HFFc6 (cell line): ENCODE measurements around the gene TAS1R2. TPM values are rescaled to one million over a fixed set of nuclear protein-coding genes. Genes with fewer than 3 reads are reported as not detected.

ENCODE experiments used
- DNase-seq: peaks from one replicate; pipeline ENCODE4 v3.0.0-alpha.2; 2018
- H3K27ac Mint-ChIP-seq: 2 replicates; pipeline ENCODE4 v1.8.0; 2020; ENCODE audit warnings: mild to moderate bottlenecking, mixed read lengths
- H3K27me3 Mint-ChIP-seq: 2 replicates; pipeline ENCODE4 v1.8.0; 2021; ENCODE audit warnings: mild to moderate bottlenecking, moderate library complexity, mixed read lengths; ENCODE audit not compliant: insufficient read depth
- H3K36me3 Mint-ChIP-seq: 2 replicates; pipeline ENCODE4 v1.8.0; 2021; ENCODE audit warnings: low read depth, mixed read lengths
- H3K4me1 Mint-ChIP-seq: 2 replicates; pipeline ENCODE4 v1.8.0; 2020; ENCODE audit warnings: low read depth, mixed read lengths
- H3K4me3 Mint-ChIP-seq: 2 replicates; pipeline ENCODE4 v1.8.0; 2020; ENCODE audit warnings: mild to moderate bottlenecking, moderate library complexity, mixed read lengths
- H3K9me3 Mint-ChIP-seq: 2 replicates; pipeline ENCODE4 v1.8.0; 2020; ENCODE audit warnings: mild to moderate bottlenecking, mixed read lengths
- CTCF ChIP-seq: fragments of 200-600 bp; sonication (generic); IDR thresholded peaks from 2 replicates; pipeline ENCODE4 v1.5.0; 2021; ENCODE audit warnings: antibody characterized with exemption, mild to moderate bottlenecking
- total RNA-seq, 6 experiments: library from RNA; stranded (reverse); fragmentation: NEBNext Ultra II Directional; extraction: Animal tissue kit (Norgen Biotek cat#: 25700); gene quantifications; 2 replicates in 1 of 6; 3 replicates in 5 of 6; pipeline ENCODE4 v1.2.3, GENCODE V29; 2021

TAS1R2 gene
- total RNA-seq, 6 experiments from 2014 or later = not detected

DNA sequence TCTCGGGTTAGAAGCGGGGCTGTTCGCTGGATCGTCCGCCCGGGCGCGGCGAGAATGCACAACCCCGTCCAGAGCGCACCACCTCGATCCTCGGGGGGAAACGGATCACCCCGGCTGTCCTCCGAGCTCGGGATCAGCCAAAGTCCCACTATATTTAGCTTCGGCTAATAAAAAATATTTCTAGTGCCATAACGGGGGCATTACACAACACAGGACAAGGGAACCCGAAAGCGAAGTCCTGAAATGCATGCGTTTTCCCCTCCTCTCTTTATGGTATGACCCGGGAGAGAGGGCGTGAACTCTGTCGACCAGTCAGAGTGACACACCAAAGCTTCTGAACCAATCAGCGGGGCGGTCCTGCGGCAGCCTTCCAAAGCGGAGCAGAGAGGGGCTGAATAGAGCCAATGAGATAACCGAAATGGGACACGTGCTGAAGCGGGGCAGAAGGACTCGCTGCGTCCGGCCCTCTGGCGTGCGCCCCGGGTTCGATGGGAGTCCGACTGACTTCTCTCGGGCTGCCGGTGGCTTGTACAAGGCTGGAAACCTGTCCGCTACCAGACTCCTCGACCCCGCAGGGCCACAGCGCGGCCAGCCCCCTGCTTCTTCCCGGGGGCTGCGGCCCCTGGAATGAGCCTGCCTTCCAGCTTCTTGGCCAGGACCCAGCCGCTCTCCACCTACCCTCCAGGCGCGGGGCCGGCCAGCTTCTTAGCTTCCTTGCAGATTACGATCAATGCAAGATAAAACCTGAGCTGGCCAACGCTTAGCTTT is 43.2 kb upstream of the TAS1R2 start, which contains the start of gene ALDH4A1:
TSS of gene ALDH4A1 (minus strand) at position 33 of the 768 bp plus-strand sequence. CDS start at position 1, 32 bp downstream.
- peak within 1 kb of the TSS; percentile 99 for H3K27ac Mint-ChIP-seq
- H3K27me3 Mint-ChIP-seq = peaks cover 1% of the 10 kb centered on the region
- H3K4me3 Mint-ChIP-seq = peak within 1 kb of the TSS; percentile 94
- DNase-seq = peak; percentile 99
- H3K4me1 Mint-ChIP-seq = peaks cover 29% of the 10 kb centered on the region
- no peaks in the 10 kb centered on the region for H3K36me3 Mint-ChIP-seq
- TF ChIP-seq CTCF = no peak
- no peaks in the 10 kb centered on the region for H3K9me3 Mint-ChIP-seq

DNA sequence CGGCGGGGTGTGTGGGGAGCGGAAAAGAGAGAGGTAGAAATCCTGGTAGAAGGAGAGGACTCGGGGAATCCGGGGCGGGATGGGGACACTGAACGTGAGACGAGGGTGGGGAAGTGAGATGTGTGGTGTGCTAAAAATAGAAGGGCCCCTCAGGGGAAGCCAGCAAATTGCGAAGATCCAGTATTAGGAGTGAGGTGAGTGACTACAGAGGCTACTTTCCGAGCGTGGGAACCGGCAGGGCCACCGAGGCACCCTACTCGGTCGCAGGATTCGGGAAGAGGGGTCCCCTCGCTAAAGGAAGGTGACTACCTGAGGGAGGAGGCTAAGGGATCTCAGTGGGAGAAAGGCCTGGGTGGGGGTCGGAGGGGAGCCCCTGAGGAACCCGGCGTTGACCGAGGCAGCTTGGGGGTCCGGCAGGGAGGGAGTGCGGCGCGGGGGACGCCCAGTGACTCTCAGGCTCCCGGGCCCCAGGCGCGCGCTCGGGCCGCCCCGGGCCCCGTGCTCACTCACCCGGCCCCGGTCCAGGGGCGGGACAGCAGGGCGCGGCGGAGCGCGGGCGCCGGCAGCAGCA is 42.6 kb upstream of the TAS1R2 start:
- peak overlapping the region; percentile 94 for H3K4me3 Mint-ChIP-seq
- H3K4me1 Mint-ChIP-seq = peaks cover 29% of the 10 kb centered on the region
- H3K27ac Mint-ChIP-seq = peak overlapping the region; percentile 99
- peak; percentile 36 for DNase-seq
- no peak for TF ChIP-seq CTCF
- no peaks in the 10 kb centered on the region for H3K9me3 Mint-ChIP-seq
- H3K36me3 Mint-ChIP-seq = no peaks in the 10 kb centered on the region
- peaks cover 1% of the 10 kb centered on the region for H3K27me3 Mint-ChIP-seq

- Mint-ChIP-seq H3K36me3 (no peaks in the 10 kb centered on the region), H3K9me3 (no peaks in the 10 kb centered on the region), H3K27me3 (peaks cover 1% of the 10 kb centered on the region; the same call in 1 of the 2 replicates), H3K4me3 (peak overlapping the region; percentile 94), H3K4me1 (peaks cover 29% of the 10 kb centered on the region), H3K27ac (peak overlapping the region; percentile 92)
- DNase-seq = no peak
- TF ChIP-seq CTCF = no peak
Observed at GRCh38 chr1:18901147-18901951, 41.9 kb upstream of the TAS1R2 start.

GRCh38 chr1:18900303-18900841 is 40.9 kb upstream of the TAS1R2 start:
- H3K27me3 Mint-ChIP-seq = peaks cover 1% of the 10 kb centered on the region; the same call in 1 of the 2 replicates
- no peaks in the 10 kb centered on the region for H3K36me3 Mint-ChIP-seq
- H3K27ac Mint-ChIP-seq = no peak overlapping the region
- H3K9me3 Mint-ChIP-seq = no peaks in the 10 kb centered on the region
- no peak overlapping the region for H3K4me3 Mint-ChIP-seq
- DNase-seq = no peak
- no peak for TF ChIP-seq CTCF
- H3K4me1 Mint-ChIP-seq = peaks cover 29% of the 10 kb centered on the region

- no peak for DNase-seq
- Mint-ChIP-seq H3K9me3 (no peaks in the 10 kb centered on the region), H3K27me3 (peaks cover 1% of the 10 kb centered on the region; the same call in 1 of the 2 replicates), H3K4me3 (no peak overlapping the region), H3K4me1 (peaks cover 37% of the 10 kb centered on the region), H3K27ac (no peak overlapping the region), H3K36me3 (no peaks in the 10 kb centered on the region)
- no peak for TF ChIP-seq CTCF
Observed at GRCh38 chr1:18899363-18900049, 40.0 kb upstream of the TAS1R2 start.
